Fibroblast of the aortic adventitia (primary cell): ENCODE measurements around the gene SYT14. TPM values are rescaled to one million over a fixed set of nuclear protein-coding genes. Genes with fewer than 3 reads are reported as not detected.

Source experiments
- DNase-seq: peaks from one replicate; pipeline ENCODE4 v3.0.0-alpha.2; 2010; ENCODE audit warnings: low read depth
- H3K4me3 ChIP-seq: 2 replicates; pipeline ENCODE4 v1.5.1; 2011; ENCODE audit warnings: low read depth, mild to moderate bottlenecking, control low read depth, low read length, moderate library complexity
- CTCF ChIP-seq: IDR thresholded peaks from 2 replicates; pipeline ENCODE4 v1.5.1; 2011; ENCODE audit warnings: mild to moderate bottlenecking, low read length, control low read depth, inconsistent platforms; ENCODE audit not compliant: insufficient read depth
- total RNA-seq: library from RNA; depleted of rRNA; stranded (reverse); fragments of >200 nt; gene quantifications from 2 replicates; pipeline ENCODE4 v1.2.3, GENCODE V29; 2012; ENCODE audit warnings: low replicate concordance

Gene SYT14
- total RNA-seq, 1 donor, result 35.0 TPM

- TF ChIP-seq CTCF, result no peak
- no peak overlapping the region for H3K4me3 ChIP-seq
Observed at GRCh38 chr1:209948155-209948554, 10.1 kb downstream of the SYT14 start.

GRCh38 chr1:209956116-209956515 is 18.1 kb downstream of the SYT14 start:
- TF ChIP-seq CTCF, result no peak
- H3K4me3 ChIP-seq, result no peak overlapping the region

More at GRCh38 chr1:209948155-209948554, 10.1 kb downstream of the SYT14 start:
- no peak for DNase-seq

GRCh38 chr1:209959623-209960022 is 21.6 kb downstream of the SYT14 start:
- peak; percentile 1 for DNase-seq
- H3K4me3 ChIP-seq, result no peak overlapping the region
- TF ChIP-seq CTCF, result no peak

More at GRCh38 chr1:209956116-209956515, 18.1 kb downstream of the SYT14 start:
- DNase-seq, result no peak

GRCh38 chr1:209960926-209961325 is 22.9 kb downstream of the SYT14 start:
- DNase-seq, result no peak
- no peak for TF ChIP-seq CTCF

GRCh38 chr1:209962388-209962787 is 24.4 kb downstream of the SYT14 start:
- H3K4me3 ChIP-seq, result no peak overlapping the region
- no peak for DNase-seq
- no peak for TF ChIP-seq CTCF

More at GRCh38 chr1:209960926-209961325, 22.9 kb downstream of the SYT14 start:
- H3K4me3 ChIP-seq, result no peak overlapping the region

GRCh38 chr1:209962856-209963255 is 24.8 kb downstream of the SYT14 start:
- H3K4me3 ChIP-seq, result no peak overlapping the region

More at GRCh38 chr1:209962856-209963255, 24.8 kb downstream of the SYT14 start:
- no peak for TF ChIP-seq CTCF
- DNase-seq, result no peak
